ENCODE data around the gene RB1. TPM values are rescaled to one million over a fixed set of nuclear protein-coding genes. Genes with fewer than 3 reads are reported as not detected.

RB1 gene
- total RNA-seq, 1 donor from 2014 or later: 48.0 TPM

DNA sequence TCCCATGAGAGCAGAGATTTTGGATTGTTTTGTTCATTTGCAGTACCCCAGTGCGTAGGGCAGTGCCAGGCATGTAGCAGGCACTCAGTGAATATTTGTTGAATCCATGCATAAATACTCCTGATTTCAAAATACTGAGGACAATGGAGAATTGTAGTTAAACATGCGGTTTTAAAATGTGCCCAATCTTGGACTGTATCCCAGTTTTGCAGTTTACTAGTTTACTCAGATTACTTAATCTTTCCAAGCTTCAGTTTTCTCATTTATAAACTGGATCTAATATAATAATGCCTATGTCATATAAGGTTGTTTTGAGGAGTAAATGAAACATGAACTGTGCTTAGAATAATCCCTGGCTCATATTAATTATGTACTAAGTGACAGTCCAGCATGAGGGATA is 190.3 kb downstream of the RB1 start:
- Mint-ChIP-seq H3K27ac (ENCODE audit: unreplicated experiment) (no peak overlapping the region), H3K36me3 (ENCODE audit: low read depth) (peaks cover 5% of the 10 kb centered on the region), H3K4me1 (peaks cover 13% of the 10 kb centered on the region), H3K4me3 (no peak overlapping the region), H3K27me3 (ENCODE audit: low read depth) (no peaks in the 10 kb centered on the region), H3K9me3 (no peaks in the 10 kb centered on the region)
- TF ChIP-seq, protein P1, sequence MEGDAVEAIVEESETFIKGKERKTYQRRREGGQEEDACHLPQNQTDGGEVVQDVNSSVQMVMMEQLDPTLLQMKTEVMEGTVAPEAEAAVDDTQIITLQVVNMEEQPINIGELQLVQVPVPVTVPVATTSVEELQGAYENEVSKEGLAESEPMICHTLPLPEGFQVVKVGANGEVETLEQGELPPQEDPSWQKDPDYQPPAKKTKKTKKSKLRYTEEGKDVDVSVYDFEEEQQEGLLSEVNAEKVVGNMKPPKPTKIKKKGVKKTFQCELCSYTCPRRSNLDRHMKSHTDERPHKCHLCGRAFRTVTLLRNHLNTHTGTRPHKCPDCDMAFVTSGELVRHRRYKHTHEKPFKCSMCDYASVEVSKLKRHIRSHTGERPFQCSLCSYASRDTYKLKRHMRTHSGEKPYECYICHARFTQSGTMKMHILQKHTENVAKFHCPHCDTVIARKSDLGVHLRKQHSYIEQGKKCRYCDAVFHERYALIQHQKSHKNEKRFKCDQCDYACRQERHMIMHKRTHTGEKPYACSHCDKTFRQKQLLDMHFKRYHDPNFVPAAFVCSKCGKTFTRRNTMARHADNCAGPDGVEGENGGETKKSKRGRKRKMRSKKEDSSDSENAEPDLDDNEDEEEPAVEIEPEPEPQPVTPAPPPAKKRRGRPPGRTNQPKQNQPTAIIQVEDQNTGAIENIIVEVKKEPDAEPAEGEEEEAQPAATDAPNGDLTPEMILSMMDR (conservative IDR thresholded peaks at IDR 0.05): no peak
- DNase-seq (ENCODE audit: low read depth, low spot score): no peak

- DNase-seq (ENCODE audit: low read depth, low spot score): no peak
- Mint-ChIP-seq H3K27ac (ENCODE audit: unreplicated experiment) (no peak overlapping the region), H3K27me3 (ENCODE audit: low read depth) (no peaks in the 10 kb centered on the region), H3K36me3 (ENCODE audit: low read depth) (peaks cover 8% of the 10 kb centered on the region), H3K9me3 (no peaks in the 10 kb centered on the region), H3K4me1 (peaks cover 20% of the 10 kb centered on the region), H3K4me3 (no peak overlapping the region)
- TF ChIP-seq, protein P1 (conservative IDR thresholded peaks at IDR 0.05): no peak
Measured at GRCh38 chr13:48494874-48495273, 191.3 kb downstream of the RB1 start.

- no peak for DNase-seq (ENCODE audit: low read depth, low spot score)
- TF ChIP-seq, protein P1 (conservative IDR thresholded peaks at IDR 0.05): no peak
- H3K9me3 Mint-ChIP-seq: no peaks in the 10 kb centered on the region
- peaks cover 8% of the 10 kb centered on the region for H3K36me3 Mint-ChIP-seq (ENCODE audit: low read depth)
- no peak overlapping the region for H3K27ac Mint-ChIP-seq (ENCODE audit: unreplicated experiment)
- H3K4me3 Mint-ChIP-seq: no peak overlapping the region
- no peaks in the 10 kb centered on the region for H3K27me3 Mint-ChIP-seq (ENCODE audit: low read depth)
- H3K4me1 Mint-ChIP-seq: peaks cover 20% of the 10 kb centered on the region
Measured at GRCh38 chr13:48496271-48497161, 193.0 kb downstream of the RB1 start.

DNA sequence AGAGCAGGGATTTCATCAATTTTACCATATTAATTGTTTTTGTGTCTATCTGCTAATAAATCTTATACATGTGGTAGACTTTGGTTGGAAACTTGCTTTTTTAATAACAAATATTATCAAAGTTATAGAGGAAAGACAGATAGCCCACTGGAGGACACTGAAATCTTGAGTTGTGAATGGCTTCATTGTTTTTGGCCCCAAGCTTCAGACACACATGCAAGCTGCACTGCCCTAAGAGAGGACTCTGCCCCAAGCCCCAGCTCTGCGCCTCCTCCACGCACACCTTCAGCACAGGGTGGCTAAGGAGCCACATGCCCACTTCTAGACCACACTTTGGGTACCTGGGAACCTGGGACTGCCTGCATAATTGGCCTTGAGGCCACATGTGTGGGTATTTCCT is 194.1 kb downstream of the RB1 start:
- Mint-ChIP-seq H3K4me1 (peaks cover 20% of the 10 kb centered on the region), H3K36me3 (ENCODE audit: low read depth) (peaks cover 8% of the 10 kb centered on the region), H3K27ac (ENCODE audit: unreplicated experiment) (no peak overlapping the region), H3K4me3 (no peak overlapping the region), H3K9me3 (no peaks in the 10 kb centered on the region), H3K27me3 (ENCODE audit: low read depth) (no peaks in the 10 kb centered on the region)
- TF ChIP-seq, protein P1 (conservative IDR thresholded peaks at IDR 0.05): no peak
- DNase-seq (ENCODE audit: low read depth, low spot score): no peak

DNA sequence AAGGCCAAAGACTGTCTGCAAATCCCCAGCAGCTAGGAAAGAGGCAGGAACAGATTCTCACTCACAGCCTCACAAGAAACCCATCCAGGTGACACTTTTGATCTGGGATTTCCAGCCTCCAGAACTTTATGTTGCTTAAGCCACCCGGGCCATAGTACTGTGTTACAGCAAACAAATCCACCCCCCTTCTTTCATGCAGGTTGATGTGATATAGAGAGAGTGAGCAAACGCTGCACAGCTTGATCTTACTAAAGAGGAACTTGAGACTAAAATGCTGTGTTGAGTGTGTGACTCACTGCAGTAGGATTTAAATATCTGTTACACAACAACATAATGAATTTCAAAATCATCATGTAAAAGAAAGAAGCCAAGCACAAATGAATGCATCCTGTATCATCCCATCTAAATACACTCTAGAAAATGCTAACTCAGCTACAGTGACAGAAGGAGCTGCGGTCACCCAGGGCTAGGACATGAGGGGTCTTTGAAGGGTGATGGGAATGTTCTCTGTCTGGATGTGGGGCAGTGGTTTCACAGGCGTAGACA is 197.2 kb downstream of the RB1 start:
- no peak overlapping the region for H3K27ac Mint-ChIP-seq (ENCODE audit: unreplicated experiment)
- H3K4me1 Mint-ChIP-seq: peaks cover 20% of the 10 kb centered on the region
- TF ChIP-seq, protein P1 (conservative IDR thresholded peaks at IDR 0.05): no peak
- no peaks in the 10 kb centered on the region for H3K9me3 Mint-ChIP-seq
- H3K27me3 Mint-ChIP-seq (ENCODE audit: low read depth): no peaks in the 10 kb centered on the region
- H3K4me3 Mint-ChIP-seq: no peak overlapping the region
- H3K36me3 Mint-ChIP-seq (ENCODE audit: low read depth): peaks cover 20% of the 10 kb centered on the region
- no peak for DNase-seq (ENCODE audit: low read depth, low spot score)
